Activated CD4-positive, alpha-beta T cell treated with anti-CD3 and anti-CD28 coated beads, Interleukin-2, amount 10 ng/mL, durations not matched to agents 24 days and 14 days (primary cell): ENCODE measurements around the gene SIN3A. TPM values are rescaled to one million over a fixed set of nuclear protein-coding genes. Genes with fewer than 3 reads are reported as not detected.
"Not testable (repeated sequence)": the region's sequence is repeated elsewhere in the genome, so short reads cannot be mapped to it uniquely, and the experiment has no call there.

Source experiments
- DNase-seq: peaks from one replicate; pipeline ENCODE4 v3.0.0; 2022
- H3K27ac Mint-ChIP-seq: one replicate; pipeline ENCODE4 v1.8.0; 2022; ENCODE audit warnings: mild to moderate bottlenecking, mixed read lengths
- H3K27me3 Mint-ChIP-seq: one replicate; pipeline ENCODE4 v1.8.0; 2022; ENCODE audit warnings: mixed read lengths
- H3K36me3 Mint-ChIP-seq: one replicate; pipeline ENCODE4 v1.8.0; 2022; ENCODE audit warnings: low read depth, mild to moderate bottlenecking, mixed read lengths
- H3K4me1 Mint-ChIP-seq: one replicate; pipeline ENCODE4 v1.8.0; 2021; ENCODE audit warnings: mixed read lengths
- H3K4me3 Mint-ChIP-seq: one replicate; pipeline ENCODE4 v1.8.0; 2022; ENCODE audit warnings: mild to moderate bottlenecking, moderate library complexity, mixed read lengths
- H3K9me3 Mint-ChIP-seq: one replicate; pipeline ENCODE4 v1.8.0; 2021; ENCODE audit warnings: mixed read lengths
- intact Hi-C: fragments of 100-400 bp; cut with micrococcal nuclease; formaldehyde crosslinking; loops from one replicate; pipeline ENCODE4 v1.15.1; 2023
- total RNA-seq: library from RNA; stranded (reverse); gene quantifications from 2 replicates; pipeline ENCODE4 v1.2.3, GENCODE V29; 2022

The SIN3A gene
- total RNA-seq, 1 donor from 2014 or later: 92.2 TPM

DNA sequence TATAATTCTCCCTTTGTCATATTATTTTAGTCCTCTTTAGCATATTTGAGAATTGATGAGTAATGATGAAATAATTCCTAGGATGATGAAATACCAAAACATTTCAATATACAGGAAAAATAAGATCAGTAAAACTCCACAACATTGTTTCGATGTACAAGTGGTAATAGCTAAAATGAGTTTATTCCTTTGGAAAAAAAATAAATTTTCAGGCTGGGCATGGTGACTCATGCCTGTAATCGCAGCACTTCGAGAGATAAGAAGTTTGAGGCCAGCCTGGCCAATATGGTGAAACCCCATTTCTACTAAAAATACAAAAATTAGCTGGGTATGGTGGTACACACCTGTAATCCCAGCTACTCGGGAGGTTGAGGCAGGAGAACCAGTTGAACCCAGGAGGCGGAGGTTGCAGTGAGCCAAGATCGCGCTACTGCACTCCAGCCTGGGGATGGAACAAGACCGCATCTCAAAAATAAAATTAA is 7.5 kb downstream of the SIN3A start:
- Mint-ChIP-seq H3K36me3 (peaks cover 30% of the 10 kb centered on the region), H3K4me1 (peaks cover 23% of the 10 kb centered on the region)
- H3K9me3 Mint-ChIP-seq, H3K27ac Mint-ChIP-seq, DNase-seq, H3K27me3 Mint-ChIP-seq, H3K4me3 Mint-ChIP-seq, intact Hi-C loops: not testable (repeated sequence)

DNA sequence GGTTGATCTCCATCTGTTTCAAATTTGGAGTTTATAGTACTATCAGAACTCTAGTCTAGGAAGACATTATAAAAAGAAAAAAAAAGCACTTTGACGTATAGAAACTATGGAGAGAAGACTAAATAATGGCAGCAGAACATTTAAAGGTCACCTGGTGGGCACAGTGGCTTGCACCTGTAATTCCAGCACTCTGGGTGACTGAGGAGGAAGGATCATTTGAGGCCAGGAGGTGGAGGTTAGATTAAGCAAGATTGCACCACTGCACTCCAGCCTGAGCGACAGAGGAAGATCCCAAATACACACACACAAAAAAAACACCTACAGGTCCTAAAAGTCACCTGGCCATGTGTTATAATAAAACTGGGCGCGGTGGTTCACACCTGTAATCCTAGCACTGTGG is 13.8 kb downstream of the SIN3A start:
- peak overlapping the region; percentile 60 for H3K27ac Mint-ChIP-seq
- no peaks in the 10 kb centered on the region for H3K27me3 Mint-ChIP-seq
- H3K9me3 Mint-ChIP-seq: no peaks in the 10 kb centered on the region
- DNase-seq: no peak
- intact Hi-C loops: no loop called here
- H3K4me3 Mint-ChIP-seq: no peak overlapping the region
- peaks cover 45% of the 10 kb centered on the region for H3K36me3 Mint-ChIP-seq
- peaks cover 14% of the 10 kb centered on the region for H3K4me1 Mint-ChIP-seq

DNA sequence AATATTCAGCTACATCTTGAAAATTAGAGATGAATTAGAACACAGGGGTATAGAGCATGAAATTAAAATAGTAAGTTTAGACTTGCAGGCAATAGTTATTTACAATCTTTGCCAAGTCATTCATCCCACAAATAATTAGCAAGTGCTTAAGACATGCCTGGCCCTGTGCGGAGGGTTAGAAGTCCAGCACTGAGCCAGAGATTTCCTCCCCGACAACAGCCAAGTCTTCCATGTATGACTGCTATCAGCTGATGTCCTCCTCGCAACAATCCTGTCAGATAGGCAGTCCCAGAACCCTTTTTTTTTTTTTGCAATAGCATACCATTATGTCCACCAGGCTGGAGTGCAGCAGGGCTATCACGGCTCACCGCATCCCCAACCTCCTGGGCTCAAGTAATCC is 14.6 kb downstream of the SIN3A start:
- Mint-ChIP-seq H3K27ac (no peak overlapping the region), H3K27me3 (no peaks in the 10 kb centered on the region), H3K4me3 (no peak overlapping the region), H3K9me3 (no peaks in the 10 kb centered on the region), H3K4me1 (peaks cover 14% of the 10 kb centered on the region), H3K36me3 (peaks cover 43% of the 10 kb centered on the region)
- no peak for DNase-seq
- intact Hi-C loops: no loop called here

DNA sequence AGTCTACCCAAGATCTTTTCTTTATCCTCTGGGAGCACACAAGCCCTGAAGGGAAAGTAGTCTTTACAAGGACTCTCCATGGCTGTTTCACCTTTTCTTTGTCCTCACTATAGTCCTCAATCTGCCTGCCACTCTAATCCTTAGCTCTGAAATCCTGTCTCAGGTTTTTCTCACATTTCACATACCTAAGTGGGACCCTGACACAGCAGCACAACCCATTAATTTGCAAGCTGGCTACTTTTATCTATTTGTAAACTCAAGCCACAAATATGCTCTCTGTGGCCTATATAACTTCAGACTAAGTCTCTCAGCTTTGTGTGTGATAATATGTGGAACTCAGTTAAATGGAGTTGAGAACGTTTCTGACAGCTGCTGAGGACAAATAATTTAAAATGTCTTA is 19.8 kb downstream of the SIN3A start:
- no peak overlapping the region for H3K4me3 Mint-ChIP-seq

DNA sequence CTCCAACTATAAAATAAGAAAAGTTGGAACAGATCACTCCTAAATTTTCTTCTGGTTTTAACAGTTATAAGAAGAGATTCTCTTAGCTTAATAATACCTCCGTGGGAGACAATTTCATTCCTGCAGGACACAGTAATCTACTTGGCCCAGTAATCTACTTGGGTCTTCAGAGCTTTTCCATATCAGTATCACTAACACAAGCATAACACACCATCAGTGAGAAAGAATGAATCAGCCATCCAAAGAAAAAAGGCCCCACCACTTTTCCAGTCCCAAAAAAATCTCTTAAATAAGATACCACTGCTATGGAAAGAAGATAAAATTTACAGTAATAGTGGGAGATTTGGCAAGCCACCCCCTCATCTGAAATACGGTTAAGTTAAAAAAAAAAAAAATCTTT is 20.2 kb downstream of the SIN3A start:
- peaks cover 13% of the 10 kb centered on the region for H3K4me1 Mint-ChIP-seq
- no peak for DNase-seq
- intact Hi-C loops: no loop called here
- no peaks in the 10 kb centered on the region for H3K27me3 Mint-ChIP-seq
- no peak overlapping the region for H3K4me3 Mint-ChIP-seq
- H3K9me3 Mint-ChIP-seq: no peaks in the 10 kb centered on the region
- H3K27ac Mint-ChIP-seq: peak overlapping the region; percentile 36
- H3K36me3 Mint-ChIP-seq: peaks cover 41% of the 10 kb centered on the region

More for the DNA sequence above, 19.8 kb downstream of the SIN3A start:
- DNase-seq: no peak
- Mint-ChIP-seq H3K9me3 (no peaks in the 10 kb centered on the region), H3K27me3 (no peaks in the 10 kb centered on the region), H3K27ac (no peak overlapping the region), H3K4me1 (peaks cover 12% of the 10 kb centered on the region), H3K36me3 (peaks cover 39% of the 10 kb centered on the region)
- intact Hi-C loops: no loop called here

DNA sequence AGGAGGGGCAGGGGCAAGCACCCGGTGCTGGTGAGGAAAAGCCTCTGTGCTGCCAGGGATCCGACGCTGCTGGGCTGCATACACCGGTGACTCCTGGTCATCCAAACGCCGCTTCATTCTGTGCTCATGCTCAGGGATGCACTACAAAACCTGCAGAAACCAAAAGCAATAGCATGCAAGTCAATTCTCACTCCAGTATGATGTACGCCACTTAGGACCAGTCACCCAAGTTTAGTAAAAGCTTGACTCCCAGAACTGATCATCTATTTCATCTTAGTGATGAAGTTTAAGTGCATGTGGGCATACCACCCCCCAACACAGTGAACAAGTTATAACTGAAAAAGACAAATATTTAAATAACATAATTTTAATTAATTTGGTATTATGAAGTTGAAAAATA is 21.2 kb downstream of the SIN3A start:
- H3K4me3 Mint-ChIP-seq: no peak overlapping the region
- no peak for DNase-seq
- H3K27ac Mint-ChIP-seq: no peak overlapping the region
- H3K27me3 Mint-ChIP-seq: no peaks in the 10 kb centered on the region
- intact Hi-C loops: no loop called here
- H3K9me3 Mint-ChIP-seq: no peaks in the 10 kb centered on the region
- H3K4me1 Mint-ChIP-seq: peaks cover 17% of the 10 kb centered on the region
- H3K36me3 Mint-ChIP-seq: peaks cover 39% of the 10 kb centered on the region

GRCh38 chr15:75428152-75428551 is 23.3 kb downstream of the SIN3A start:
- no peaks in the 10 kb centered on the region for H3K27me3 Mint-ChIP-seq
- no peaks in the 10 kb centered on the region for H3K9me3 Mint-ChIP-seq
- no peak overlapping the region for H3K27ac Mint-ChIP-seq
- no peak for DNase-seq
- H3K36me3 Mint-ChIP-seq: peaks cover 29% of the 10 kb centered on the region
- peaks cover 12% of the 10 kb centered on the region for H3K4me1 Mint-ChIP-seq
- intact Hi-C loops: no loop called here
- H3K4me3 Mint-ChIP-seq: no peak overlapping the region

DNA sequence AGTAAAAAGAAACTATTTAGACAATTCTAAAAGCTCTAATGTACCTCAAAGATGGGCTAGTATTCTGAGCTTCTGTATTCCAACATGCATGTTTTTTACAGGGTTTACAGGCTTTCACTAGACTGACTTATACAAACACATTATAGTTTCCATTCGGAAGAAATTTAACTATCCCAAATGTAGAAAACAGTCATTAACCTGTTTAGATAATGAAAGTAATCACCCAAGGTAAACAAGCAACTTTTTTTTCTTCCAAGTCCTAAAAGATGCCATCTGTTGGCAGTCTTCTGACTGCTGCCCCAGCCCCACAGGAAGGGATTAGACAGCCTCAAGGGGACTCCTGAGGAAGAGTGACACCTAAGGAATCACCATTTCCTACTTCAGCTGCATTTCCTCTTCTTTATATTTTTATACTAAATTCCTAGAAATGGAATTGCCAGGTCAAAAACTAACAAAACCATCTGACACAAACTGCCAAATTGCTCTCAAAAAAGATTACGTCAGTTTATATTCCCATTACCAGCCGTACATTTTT is 25.5 kb downstream of the SIN3A start:
- H3K36me3 Mint-ChIP-seq: peaks cover 40% of the 10 kb centered on the region
- DNase-seq: no peak
- no peaks in the 10 kb centered on the region for H3K27me3 Mint-ChIP-seq
- no peak overlapping the region for H3K27ac Mint-ChIP-seq
- peaks cover 9% of the 10 kb centered on the region for H3K4me1 Mint-ChIP-seq
- H3K4me3 Mint-ChIP-seq: no peak overlapping the region
- intact Hi-C loops: no loop called here
- no peaks in the 10 kb centered on the region for H3K9me3 Mint-ChIP-seq

DNA sequence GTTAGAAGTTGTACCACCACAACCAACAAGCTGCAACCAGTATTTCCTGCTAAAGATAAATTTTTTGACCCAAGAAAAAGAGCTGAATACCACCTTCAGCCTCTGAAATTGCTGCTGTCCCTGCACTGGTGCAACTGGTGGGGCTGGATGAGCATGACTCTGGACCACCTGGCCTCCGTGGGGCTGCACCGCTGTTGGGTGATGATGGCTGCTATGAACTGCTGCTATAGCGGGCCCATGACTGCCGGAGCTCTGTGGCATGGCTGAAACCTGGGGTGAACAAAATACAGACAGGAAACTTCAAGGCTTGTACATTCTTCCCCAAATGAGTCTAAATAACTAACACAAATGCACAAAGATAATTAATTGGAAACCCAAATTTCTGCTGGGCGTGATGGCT is 28.9 kb downstream of the SIN3A start:
- intact Hi-C loops: no loop called here
- Mint-ChIP-seq H3K4me1 (peaks cover 10% of the 10 kb centered on the region), H3K9me3 (no peaks in the 10 kb centered on the region), H3K4me3 (no peak overlapping the region), H3K27me3 (no peaks in the 10 kb centered on the region), H3K36me3 (peaks cover 42% of the 10 kb centered on the region), H3K27ac (peak overlapping the region; percentile 7)
- DNase-seq: no peak

GRCh38 chr15:75420698-75421097 is 30.8 kb downstream of the SIN3A start:
- Mint-ChIP-seq H3K27me3 (no peaks in the 10 kb centered on the region), H3K9me3 (no peaks in the 10 kb centered on the region), H3K27ac (no peak overlapping the region), H3K4me3 (no peak overlapping the region), H3K36me3 (peaks cover 44% of the 10 kb centered on the region), H3K4me1 (peaks cover 15% of the 10 kb centered on the region)
- no peak for DNase-seq
- intact Hi-C loops: no loop called here

DNA sequence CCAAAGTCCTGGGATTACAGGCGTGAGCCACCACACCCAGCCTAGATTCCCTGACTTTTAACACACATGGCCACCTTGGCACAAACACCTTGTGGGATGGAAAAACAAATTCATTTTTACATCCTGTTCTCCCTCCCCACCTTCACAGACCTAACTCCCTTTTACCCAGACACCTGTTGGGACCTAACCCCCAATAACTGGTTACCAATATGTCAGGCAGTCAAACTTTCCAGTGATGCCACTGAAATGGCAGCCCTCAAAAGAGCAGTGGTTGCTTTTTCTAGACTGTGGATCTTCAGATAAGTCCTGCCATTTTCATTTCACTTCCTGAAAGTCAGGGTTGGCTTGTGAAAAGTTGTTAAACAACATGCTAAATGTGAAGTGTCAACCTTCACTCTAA is 34.9 kb downstream of the SIN3A start:
- no peak overlapping the region for H3K4me3 Mint-ChIP-seq
- H3K4me1 Mint-ChIP-seq: peaks cover 15% of the 10 kb centered on the region
- intact Hi-C loops: no loop called here
- no peaks in the 10 kb centered on the region for H3K9me3 Mint-ChIP-seq
- DNase-seq: no peak
- H3K27ac Mint-ChIP-seq: peak overlapping the region; percentile 56
- H3K36me3 Mint-ChIP-seq: peaks cover 56% of the 10 kb centered on the region
- H3K27me3 Mint-ChIP-seq: no peaks in the 10 kb centered on the region

GRCh38 chr15:75410196-75410595 is 41.3 kb downstream of the SIN3A start:
- Mint-ChIP-seq H3K27me3 (no peaks in the 10 kb centered on the region), H3K4me3 (no peak overlapping the region), H3K4me1 (peaks cover 7% of the 10 kb centered on the region), H3K36me3 (peaks cover 74% of the 10 kb centered on the region), H3K27ac (peak overlapping the region; percentile 42), H3K9me3 (no peaks in the 10 kb centered on the region)
- no peak for DNase-seq
- intact Hi-C loops: no loop called here

DNA sequence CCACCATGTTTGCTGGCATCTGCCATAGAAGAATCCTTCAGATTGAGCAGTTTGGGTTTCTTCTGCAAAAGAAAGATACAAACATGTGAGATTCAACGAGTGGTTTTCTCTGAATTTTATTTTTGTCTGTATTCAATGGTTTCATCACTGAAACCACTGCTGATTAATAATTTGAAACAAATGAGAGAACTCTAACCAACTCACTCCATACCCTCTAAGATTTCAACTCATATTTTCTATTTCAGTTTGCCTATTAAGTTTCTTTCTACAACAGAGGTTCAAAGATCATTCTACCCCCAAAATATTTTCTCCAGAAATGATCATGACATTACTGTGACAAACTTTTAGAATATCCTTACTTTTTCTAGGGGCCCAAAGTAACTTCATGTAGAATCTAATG is 44.4 kb downstream of the SIN3A start:
- H3K27me3 Mint-ChIP-seq: no peaks in the 10 kb centered on the region
- H3K36me3 Mint-ChIP-seq: peaks cover 69% of the 10 kb centered on the region
- H3K4me3 Mint-ChIP-seq: no peak overlapping the region
- H3K9me3 Mint-ChIP-seq: no peaks in the 10 kb centered on the region
- intact Hi-C loops: no loop called here
- peaks cover 6% of the 10 kb centered on the region for H3K4me1 Mint-ChIP-seq
- DNase-seq: no peak
- peak overlapping the region; percentile 4 for H3K27ac Mint-ChIP-seq

DNA sequence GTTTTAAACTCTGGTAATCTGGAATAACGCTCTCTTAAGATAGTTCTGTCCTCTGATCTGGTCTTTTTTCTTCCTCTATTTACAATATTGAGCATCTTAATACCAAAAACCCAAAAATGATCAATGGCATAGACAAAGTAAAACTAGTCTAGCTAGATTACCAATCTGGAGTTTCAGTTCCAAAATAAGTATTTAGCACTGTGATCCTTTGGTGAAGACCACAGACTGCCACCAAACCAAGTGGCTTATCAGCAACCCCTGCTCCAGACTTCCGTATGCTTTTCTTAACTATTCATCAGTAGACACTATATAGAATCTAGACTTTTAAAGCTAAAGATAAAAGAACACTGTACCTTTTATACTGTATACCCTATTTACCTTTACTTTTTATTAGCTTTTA is 47.6 kb downstream of the SIN3A start:
- Mint-ChIP-seq H3K4me1 (peaks cover 4% of the 10 kb centered on the region), H3K9me3 (no peaks in the 10 kb centered on the region), H3K27me3 (no peaks in the 10 kb centered on the region), H3K27ac (no peak overlapping the region), H3K36me3 (peaks cover 55% of the 10 kb centered on the region), H3K4me3 (no peak overlapping the region)
- DNase-seq: no peak
- intact Hi-C loops: no loop called here

DNA sequence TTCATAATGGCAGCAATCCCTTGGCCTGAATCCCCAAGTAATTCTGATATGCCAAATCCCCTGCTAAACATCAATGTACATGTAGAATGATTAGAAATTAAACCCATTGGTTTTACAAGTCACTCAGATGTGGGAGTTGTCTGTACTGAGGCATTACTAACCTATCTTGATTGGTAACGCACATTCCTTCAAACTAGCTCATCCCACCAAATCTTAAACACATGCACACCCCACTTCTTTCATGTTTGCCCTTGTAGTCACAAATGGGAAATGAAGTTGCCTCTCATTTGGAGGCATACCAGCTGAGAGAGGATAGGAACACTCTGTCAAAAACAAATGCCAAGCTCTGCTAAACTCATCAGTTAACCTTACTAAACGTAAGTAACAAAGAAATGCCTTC is 54.0 kb downstream of the SIN3A start:
- no peak for DNase-seq
- H3K4me1 Mint-ChIP-seq: peaks cover 9% of the 10 kb centered on the region
- H3K36me3 Mint-ChIP-seq: peaks cover 66% of the 10 kb centered on the region
- H3K27me3 Mint-ChIP-seq: no peaks in the 10 kb centered on the region
- H3K9me3 Mint-ChIP-seq: no peaks in the 10 kb centered on the region
- H3K4me3 Mint-ChIP-seq: no peak overlapping the region
- H3K27ac Mint-ChIP-seq: no peak overlapping the region
- intact Hi-C loops: no loop called here
